HCT116 (cell line): ENCODE data around the gene OR52R1.

Experiments used
- CEBPB ChIP-seq: IDR thresholded peaks from 2 replicates; pipeline ENCODE4 v1.6.1; 2012; ENCODE audit warnings: low read depth
- POLR2A ChIP-seq: IDR thresholded peaks from 2 replicates; pipeline ENCODE4 v1.7.0; 2011; ENCODE audit warnings: borderline replicate concordance; ENCODE audit not compliant: insufficient read depth, insufficient read length; ENCODE audit errors: extremely low read depth
- POLR2AphosphoS5 ChIP-seq: IDR thresholded peaks from 2 replicates; pipeline ENCODE4 v1.6.1; 2011; ENCODE audit warnings: mild to moderate bottlenecking, low read depth, low read length, moderate library complexity
- RAD21 ChIP-seq: IDR thresholded peaks from 2 replicates; pipeline ENCODE4 v1.6.1; 2012; ENCODE audit warnings: low read depth, mild to moderate bottlenecking
- TF ChIP-seq, protein P1 (sequence below), 3 experiments: fragments of 200-600 bp in 1 of 3; sonication (generic) in 1 of 3; IDR thresholded peaks in 2 of 3; conservative IDR thresholded peaks in 1 of 3; 2 replicates each; pipeline ENCODE4 v1.5.1; 2012 to 2017; ENCODE audit warnings: low read depth in 2 of 3, low read length in 2 of 3, antibody characterized with exemption in 1 of 3, borderline replicate concordance in 1 of 3, control low read depth in 1 of 3, mild to moderate bottlenecking in 1 of 3, mixed read lengths in 1 of 3, mixed run types in 1 of 3, moderate library complexity in 1 of 3; ENCODE audit not compliant: insufficient read depth in 1 of 3

- TF ChIP-seq, protein P1, sequence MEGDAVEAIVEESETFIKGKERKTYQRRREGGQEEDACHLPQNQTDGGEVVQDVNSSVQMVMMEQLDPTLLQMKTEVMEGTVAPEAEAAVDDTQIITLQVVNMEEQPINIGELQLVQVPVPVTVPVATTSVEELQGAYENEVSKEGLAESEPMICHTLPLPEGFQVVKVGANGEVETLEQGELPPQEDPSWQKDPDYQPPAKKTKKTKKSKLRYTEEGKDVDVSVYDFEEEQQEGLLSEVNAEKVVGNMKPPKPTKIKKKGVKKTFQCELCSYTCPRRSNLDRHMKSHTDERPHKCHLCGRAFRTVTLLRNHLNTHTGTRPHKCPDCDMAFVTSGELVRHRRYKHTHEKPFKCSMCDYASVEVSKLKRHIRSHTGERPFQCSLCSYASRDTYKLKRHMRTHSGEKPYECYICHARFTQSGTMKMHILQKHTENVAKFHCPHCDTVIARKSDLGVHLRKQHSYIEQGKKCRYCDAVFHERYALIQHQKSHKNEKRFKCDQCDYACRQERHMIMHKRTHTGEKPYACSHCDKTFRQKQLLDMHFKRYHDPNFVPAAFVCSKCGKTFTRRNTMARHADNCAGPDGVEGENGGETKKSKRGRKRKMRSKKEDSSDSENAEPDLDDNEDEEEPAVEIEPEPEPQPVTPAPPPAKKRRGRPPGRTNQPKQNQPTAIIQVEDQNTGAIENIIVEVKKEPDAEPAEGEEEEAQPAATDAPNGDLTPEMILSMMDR (IDR thresholded peaks at IDR 0.05 in 2 of 3, conservative IDR thresholded peaks at IDR 0.05 in 1 of 3; ENCODE audit: borderline replicate concordance in 1 of 3, insufficient read depth in 1 of 3, low read depth in 2 of 3, low read length in 2 of 3) = peak in 1 of 3 experiments; percentile 19; a peak in 2 of 6 replicates
- TF ChIP-seq POLR2A = no peak
- TF ChIP-seq CEBPB = no peak
- TF ChIP-seq POLR2AphosphoS5 = no peak
- TF ChIP-seq RAD21 = peak; percentile 39; the same call in 1 of the 2 replicates
Measured at GRCh38 chr11:4826425-4826824, 22.2 kb upstream of the OR52R1 start.
